ENCODE results near the gene RNASEL.

RNASEL gene

DNA sequence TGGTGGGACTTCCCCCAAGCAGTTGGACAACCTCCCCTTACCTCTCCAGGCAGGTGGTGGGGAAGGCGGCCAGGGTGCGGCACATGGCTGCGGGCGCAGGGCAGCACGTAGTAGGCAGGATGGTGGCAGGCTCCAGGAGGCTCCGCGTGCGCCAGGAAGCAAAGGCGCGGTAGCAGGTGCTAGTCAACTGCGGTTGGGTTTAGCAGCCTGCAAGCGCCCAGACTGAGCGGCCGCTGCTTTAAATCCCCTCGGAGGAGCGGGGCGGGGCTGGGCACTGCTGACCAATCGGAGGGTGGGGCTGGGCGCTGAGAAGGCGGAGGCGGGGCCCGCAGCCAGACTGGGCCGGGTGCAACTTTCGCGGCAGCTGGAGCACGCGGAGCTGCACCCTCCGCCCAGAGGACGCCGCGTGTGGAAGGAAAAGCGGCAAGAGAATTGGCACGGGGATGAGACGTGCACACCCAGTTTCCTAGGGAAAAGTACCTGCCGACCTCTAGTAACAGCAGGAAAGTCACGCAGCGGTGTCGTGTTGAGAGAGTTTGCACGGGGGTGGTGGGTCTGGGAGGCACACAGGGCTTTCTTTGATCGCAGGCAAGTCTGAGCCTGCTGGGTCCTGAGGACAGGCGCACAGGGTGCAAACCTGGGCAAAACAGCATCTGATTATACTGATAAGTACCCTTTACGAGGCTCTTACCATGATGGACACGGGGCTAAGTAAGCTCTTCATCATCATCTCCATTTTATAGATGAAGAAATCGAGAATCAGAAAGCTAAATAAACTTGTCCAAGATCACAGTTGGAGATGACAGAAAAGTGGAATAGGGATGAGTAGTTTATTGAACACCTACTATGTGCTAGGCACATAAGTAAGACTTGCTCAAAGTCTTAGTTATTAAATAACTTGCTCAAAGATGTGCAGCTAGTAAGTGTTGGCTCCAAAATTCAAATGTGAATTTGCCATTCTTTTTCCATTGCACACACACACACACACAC is 15.4 kb upstream of the RNASEL start, which contains the start of gene RGS16:
Gene RGS16, minus strand, starts transcription at position 215 of the 990 bp plus-strand sequence. Its CDS starts 130 bp downstream, at position 85.
- DNase-seq (ENCODE audit: insufficient read length, low spot score) (peak; percentile 100), FAIRE-seq (peak; percentile 21)
- TF ChIP-seq, protein P1, sequence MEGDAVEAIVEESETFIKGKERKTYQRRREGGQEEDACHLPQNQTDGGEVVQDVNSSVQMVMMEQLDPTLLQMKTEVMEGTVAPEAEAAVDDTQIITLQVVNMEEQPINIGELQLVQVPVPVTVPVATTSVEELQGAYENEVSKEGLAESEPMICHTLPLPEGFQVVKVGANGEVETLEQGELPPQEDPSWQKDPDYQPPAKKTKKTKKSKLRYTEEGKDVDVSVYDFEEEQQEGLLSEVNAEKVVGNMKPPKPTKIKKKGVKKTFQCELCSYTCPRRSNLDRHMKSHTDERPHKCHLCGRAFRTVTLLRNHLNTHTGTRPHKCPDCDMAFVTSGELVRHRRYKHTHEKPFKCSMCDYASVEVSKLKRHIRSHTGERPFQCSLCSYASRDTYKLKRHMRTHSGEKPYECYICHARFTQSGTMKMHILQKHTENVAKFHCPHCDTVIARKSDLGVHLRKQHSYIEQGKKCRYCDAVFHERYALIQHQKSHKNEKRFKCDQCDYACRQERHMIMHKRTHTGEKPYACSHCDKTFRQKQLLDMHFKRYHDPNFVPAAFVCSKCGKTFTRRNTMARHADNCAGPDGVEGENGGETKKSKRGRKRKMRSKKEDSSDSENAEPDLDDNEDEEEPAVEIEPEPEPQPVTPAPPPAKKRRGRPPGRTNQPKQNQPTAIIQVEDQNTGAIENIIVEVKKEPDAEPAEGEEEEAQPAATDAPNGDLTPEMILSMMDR (IDR thresholded peaks at IDR 0.05; ENCODE audit: insufficient read depth, missing control alignments) = no peak

DNA sequence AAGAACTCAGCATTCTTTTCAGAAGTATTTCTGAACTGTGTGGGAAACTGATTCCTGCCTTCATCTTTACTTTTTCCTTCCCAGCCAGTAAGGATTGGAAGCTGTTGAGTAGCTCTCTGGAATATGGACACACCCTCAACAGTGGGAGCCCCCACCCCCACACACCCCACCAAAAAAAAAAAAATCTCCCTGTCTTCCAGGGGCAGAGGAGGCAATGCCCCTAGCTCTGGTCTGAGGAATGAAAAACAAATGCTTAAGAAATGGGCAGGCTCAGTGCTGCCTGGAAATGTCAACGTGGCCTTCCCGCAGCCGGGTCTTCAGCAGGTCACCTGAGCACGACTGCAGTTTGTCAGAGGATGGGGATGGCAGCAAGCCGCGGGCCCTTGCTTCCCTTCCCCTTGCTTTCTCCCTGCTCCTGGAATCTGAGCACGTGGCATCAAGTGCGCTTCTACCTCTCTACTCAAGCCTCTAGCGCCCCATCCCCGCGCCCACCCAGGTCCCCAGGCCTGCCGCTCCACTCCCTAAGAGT is 14.7 kb upstream of the RNASEL start:
- FAIRE-seq (no peak), DNase-seq (ENCODE audit: insufficient read length, low spot score) (no peak)

DNA sequence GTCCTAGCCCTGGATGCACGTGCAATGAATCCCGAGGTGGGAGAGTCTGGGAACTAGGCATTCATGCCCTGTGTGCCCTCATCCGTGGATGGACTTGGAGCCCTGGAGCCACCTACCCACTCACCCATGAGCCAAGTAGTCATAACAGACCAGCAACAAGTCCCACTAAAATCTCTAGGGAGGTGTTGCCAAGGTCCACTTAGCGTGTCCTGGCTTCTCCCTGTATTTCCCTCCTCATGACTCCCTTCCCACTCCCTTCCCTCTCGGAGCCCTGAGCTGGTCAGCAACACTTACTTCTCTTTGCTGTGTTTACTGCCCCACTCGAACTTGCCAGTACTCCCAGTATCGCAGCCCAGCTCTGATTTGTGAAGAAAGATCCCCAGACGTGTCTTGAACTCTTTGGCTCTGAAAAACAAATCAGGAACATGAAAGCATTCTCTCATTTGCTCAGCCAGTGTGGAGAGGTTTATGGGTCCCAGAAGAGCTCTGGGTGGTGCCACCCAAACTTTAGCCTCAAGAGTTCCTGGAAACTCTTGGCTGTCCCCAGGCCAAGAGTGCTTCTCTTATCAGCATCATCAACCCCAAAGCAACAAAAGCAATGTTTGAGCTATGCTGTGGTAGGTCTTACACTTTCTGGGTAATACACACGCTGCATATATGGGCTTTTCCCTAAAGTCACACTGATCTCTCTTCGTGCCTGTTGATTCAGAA is 14.0 kb upstream of the RNASEL start:
- FAIRE-seq = no peak

More for the DNA sequence above, 14.7 kb upstream of the RNASEL start:
- TF ChIP-seq, protein P1 (IDR thresholded peaks at IDR 0.05; ENCODE audit: insufficient read depth, missing control alignments) = no peak

DNA sequence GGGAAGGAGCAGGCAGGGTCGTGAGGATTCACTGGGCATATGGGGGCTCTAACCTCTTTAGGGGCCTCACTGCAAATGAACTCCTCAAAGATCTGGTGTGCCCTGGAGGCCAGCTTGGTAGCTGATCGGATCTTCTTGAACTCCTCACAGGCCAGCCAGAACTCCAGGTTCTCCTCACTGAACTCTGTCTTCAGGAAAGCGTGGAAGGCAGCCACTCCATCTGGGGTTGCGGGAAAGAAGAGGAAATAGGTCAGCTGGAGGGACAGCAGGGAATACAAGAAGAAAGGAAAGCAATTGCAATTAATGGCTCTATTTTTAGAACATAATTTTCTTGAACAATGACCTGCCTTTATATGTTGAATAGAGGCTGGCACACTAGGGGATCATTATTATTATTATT is 12.9 kb upstream of the RNASEL start:
- DNase-seq (ENCODE audit: insufficient read length, low spot score) (no peak), FAIRE-seq (no peak)

More for the DNA sequence above, 14.0 kb upstream of the RNASEL start:
- no peak for DNase-seq (ENCODE audit: insufficient read length, low spot score)
- TF ChIP-seq, protein P1 (IDR thresholded peaks at IDR 0.05; ENCODE audit: insufficient read depth, missing control alignments) = no peak

DNA sequence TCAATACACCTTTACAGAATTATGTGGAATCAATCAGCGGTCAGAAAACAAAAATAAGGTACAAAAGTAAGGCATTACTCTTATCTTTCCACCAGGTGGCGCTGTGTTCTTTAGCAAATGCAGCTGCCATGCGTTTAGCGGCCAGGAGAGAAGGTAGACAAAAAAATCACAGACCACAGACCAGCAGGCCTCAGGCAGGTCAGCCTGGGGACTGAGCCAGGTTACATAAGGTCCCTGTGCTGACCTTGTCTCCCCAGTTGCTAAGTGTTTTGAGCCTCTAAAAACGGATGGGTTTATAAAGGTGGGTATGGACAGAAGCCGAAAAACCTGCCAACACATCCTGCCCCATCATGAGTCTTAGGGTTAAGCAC is 12.3 kb upstream of the RNASEL start:
- FAIRE-seq (no peak), DNase-seq (ENCODE audit: insufficient read length, low spot score) (peak; percentile 86)
- TF ChIP-seq, protein P1 (IDR thresholded peaks at IDR 0.05; ENCODE audit: insufficient read depth, missing control alignments) = peak; percentile 97

More for the DNA sequence above, 12.9 kb upstream of the RNASEL start:
- TF ChIP-seq, protein P1 (IDR thresholded peaks at IDR 0.05; ENCODE audit: insufficient read depth, missing control alignments) = no peak

DNA sequence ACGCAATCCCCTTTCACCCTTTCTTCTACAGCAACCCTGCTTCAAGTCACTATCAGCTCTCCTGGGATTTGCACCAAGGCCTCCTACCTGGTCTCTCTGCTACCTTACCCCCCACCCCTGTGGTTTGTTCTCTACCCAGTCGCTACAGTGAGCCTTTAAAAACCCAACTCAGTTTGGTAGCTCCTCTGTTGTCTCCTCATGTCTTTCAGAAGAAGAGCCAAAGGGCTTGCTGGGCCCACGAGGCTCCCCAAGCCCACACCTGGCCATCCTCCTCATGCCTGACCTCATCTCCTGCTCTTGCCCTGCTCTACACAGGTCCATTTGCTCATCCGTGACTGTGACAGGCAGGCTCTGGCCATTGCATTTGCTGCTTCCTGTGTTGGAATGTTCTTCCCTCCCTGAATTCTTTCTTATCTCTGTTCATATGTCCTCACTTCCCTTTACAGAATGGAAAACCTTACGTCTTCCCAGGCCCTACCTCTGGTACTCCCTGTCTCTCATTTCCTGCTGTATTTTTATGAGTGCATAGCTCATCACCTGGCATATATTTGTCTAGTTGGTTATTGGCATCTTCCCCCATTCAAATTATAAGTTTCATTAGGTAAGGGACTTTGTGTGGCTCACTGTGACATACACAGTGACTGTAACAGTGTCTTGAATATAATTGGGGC is 11.8 kb upstream of the RNASEL start:
- no peak for FAIRE-seq
- TF ChIP-seq, protein P1 (IDR thresholded peaks at IDR 0.05; ENCODE audit: insufficient read depth, missing control alignments) = no peak
- DNase-seq (ENCODE audit: insufficient read length, low spot score) = no peak
